Activated CD4-positive, alpha-beta T cell treated with anti-CD3 and anti-CD28 coated beads, Interleukin-2, amount 10 ng/mL, durations not matched to agents 7 days and 5 days (primary cell): ENCODE data around the gene CDS2. TPM values are rescaled to one million over a fixed set of nuclear protein-coding genes. Genes with fewer than 3 reads are reported as not detected.

Experiments
- CTCF ChIA-PET: fragments of 350-600 bp; sonication (Branson Sonifier 250); formaldehyde crosslinking; loops from one replicate; lab custom pipeline; 2021; ENCODE audit warnings: antibody characterized with exemption; lab: Charles Lee
- POLR2A ChIA-PET: fragments of 350-600 bp; sonication (Branson Sonifier 250); formaldehyde crosslinking; loops from one replicate; lab custom pipeline; 2021; ENCODE audit warnings: antibody characterized with exemption; lab: Charles Lee
- DNase-seq: peaks from one replicate; pipeline ENCODE4 v3.0.0-alpha.2; 2020
- H3K27ac Mint-ChIP-seq: one replicate; pipeline ENCODE4 v1.8.0; 2021; ENCODE audit warnings: mild to moderate bottlenecking, moderate library complexity, mixed read lengths
- H3K27me3 Mint-ChIP-seq: one replicate; pipeline ENCODE4 v1.8.0; 2021; ENCODE audit warnings: mixed read lengths
- H3K36me3 Mint-ChIP-seq: one replicate; pipeline ENCODE4 v1.8.0; 2021; ENCODE audit warnings: low read depth, mixed read lengths
- H3K4me1 Mint-ChIP-seq: one replicate; pipeline ENCODE4 v1.8.0; 2021; ENCODE audit warnings: mixed read lengths
- H3K4me3 Mint-ChIP-seq: one replicate; pipeline ENCODE4 v1.8.0; 2021; ENCODE audit warnings: mild to moderate bottlenecking, moderate library complexity, mixed read lengths
- H3K9me3 Mint-ChIP-seq: one replicate; pipeline ENCODE4 v1.8.0; 2021; ENCODE audit warnings: mixed read lengths
- total RNA-seq, 2 experiments: library from RNA; stranded (reverse); gene quantifications; one replicate each; pipeline ENCODE4 v1.2.3, GENCODE V29; 2021

Gene CDS2
- total RNA-seq, 2 experiments from 2014 or later: 54.5 to 58.4 TPM

DNA sequence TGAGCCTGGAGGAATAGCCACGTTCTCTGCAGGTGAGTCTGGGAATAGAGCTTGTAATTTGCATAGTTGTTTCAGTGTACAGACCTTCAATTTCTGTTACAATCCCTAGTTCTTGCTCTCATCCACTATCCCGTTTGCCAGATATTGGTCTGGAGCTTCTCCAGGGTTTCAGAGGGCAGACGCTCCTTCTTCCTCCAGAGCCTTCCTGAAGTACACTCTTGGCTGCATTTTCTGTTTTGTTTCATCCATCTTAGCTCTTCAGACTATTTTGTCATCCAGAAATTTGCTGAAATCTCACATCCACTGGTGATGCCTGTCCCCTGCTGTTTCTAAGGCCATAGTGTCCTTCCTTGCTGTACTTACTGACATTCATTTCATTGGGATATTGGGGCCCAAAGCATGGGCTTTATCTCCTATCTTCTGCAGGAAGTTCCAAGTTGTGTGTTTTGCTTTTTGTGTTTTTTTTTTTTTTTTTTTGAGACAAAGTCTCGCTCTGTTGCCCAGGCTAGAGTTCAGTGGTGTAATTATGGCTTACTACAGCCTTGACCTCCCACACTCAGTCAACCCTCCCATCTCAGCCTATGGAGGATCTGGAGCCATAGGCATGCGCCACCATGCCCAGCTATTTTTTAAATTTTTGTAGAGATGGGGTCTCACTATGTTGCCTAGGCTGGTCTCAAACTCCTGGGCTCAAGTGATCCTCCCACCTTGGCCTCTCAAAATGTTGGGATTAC is 18.7 kb downstream of the CDS2 start:
- ChIA-PET CTCF (interaction anchor here (0.5 to 1.1 kb wide), 2 partner anchors 43 to 157 kb away, joined by 3 read pairs; no protein-coding TSS in a partner anchor), POLR2A (no interaction called here)
- Mint-ChIP-seq H3K4me3 (no peak overlapping the region), H3K27ac (no peak overlapping the region), H3K36me3 (peaks cover 7% of the 10 kb centered on the region), H3K27me3 (no peaks in the 10 kb centered on the region), H3K4me1 (peaks cover 33% of the 10 kb centered on the region), H3K9me3 (no peaks in the 10 kb centered on the region)
- no peak for DNase-seq

- DNase-seq: no peak
- CTCF ChIA-PET: interaction anchor here (1.1 to 2.0 kb wide), 3 partner anchors 20 to 42 kb away, joined by 3 to 8 read pairs (median 3); partner anchors contain the start of gene CDS2
- Mint-ChIP-seq H3K27ac (no peak overlapping the region), H3K4me3 (no peak overlapping the region), H3K27me3 (no peaks in the 10 kb centered on the region), H3K4me1 (peaks cover 34% of the 10 kb centered on the region), H3K36me3 (peaks cover 10% of the 10 kb centered on the region), H3K9me3 (no peaks in the 10 kb centered on the region)
- POLR2A ChIA-PET: no interaction called here
Observed at GRCh38 chr20:5146099-5146668, 19.4 kb downstream of the CDS2 start.

GRCh38 chr20:5146871-5147592 is 20.2 kb downstream of the CDS2 start:
- Mint-ChIP-seq H3K36me3 (peaks cover 11% of the 10 kb centered on the region), H3K4me3 (no peak overlapping the region), H3K9me3 (no peaks in the 10 kb centered on the region), H3K27ac (no peak overlapping the region), H3K4me1 (peaks cover 32% of the 10 kb centered on the region), H3K27me3 (no peaks in the 10 kb centered on the region)
- ChIA-PET POLR2A (no interaction called here), CTCF (interaction anchor here (0.5 to 2.0 kb wide), 5 partner anchors 9 to 122 kb away, joined by 3 to 8 read pairs (median 5); partner anchors contain the start of gene CDS2)
- no peak for DNase-seq

- Mint-ChIP-seq H3K27ac (no peak overlapping the region), H3K36me3 (peaks cover 14% of the 10 kb centered on the region), H3K4me1 (peaks cover 48% of the 10 kb centered on the region), H3K4me3 (no peak overlapping the region), H3K9me3 (no peaks in the 10 kb centered on the region), H3K27me3 (no peaks in the 10 kb centered on the region)
- POLR2A ChIA-PET: no interaction called here
- CTCF ChIA-PET: interaction anchor here (1.6 to 1.7 kb wide), 2 partner anchors 8 to 18 kb away, joined by 4 to 6 read pairs; no protein-coding TSS in a partner anchor
- DNase-seq: no peak
Observed at GRCh38 chr20:5148581-5148980, 21.8 kb downstream of the CDS2 start.

GRCh38 chr20:5149892-5150225 is 23.1 kb downstream of the CDS2 start:
- DNase-seq: no peak
- H3K36me3 Mint-ChIP-seq: peaks cover 16% of the 10 kb centered on the region
- CTCF ChIA-PET: no interaction called here
- H3K4me3 Mint-ChIP-seq: no peak overlapping the region
- no peak overlapping the region for H3K27ac Mint-ChIP-seq
- peaks cover 50% of the 10 kb centered on the region for H3K4me1 Mint-ChIP-seq
- no peaks in the 10 kb centered on the region for H3K27me3 Mint-ChIP-seq
- no peaks in the 10 kb centered on the region for H3K9me3 Mint-ChIP-seq
- POLR2A ChIA-PET: no interaction called here

- no peak for DNase-seq
- H3K9me3 Mint-ChIP-seq: no peaks in the 10 kb centered on the region
- peaks cover 47% of the 10 kb centered on the region for H3K4me1 Mint-ChIP-seq
- no peak overlapping the region for H3K4me3 Mint-ChIP-seq
- peaks cover 15% of the 10 kb centered on the region for H3K36me3 Mint-ChIP-seq
- POLR2A ChIA-PET: no interaction called here
- no peak overlapping the region for H3K27ac Mint-ChIP-seq
- no peaks in the 10 kb centered on the region for H3K27me3 Mint-ChIP-seq
- CTCF ChIA-PET: no interaction called here
Observed at GRCh38 chr20:5150226-5151076, 23.6 kb downstream of the CDS2 start.

DNA sequence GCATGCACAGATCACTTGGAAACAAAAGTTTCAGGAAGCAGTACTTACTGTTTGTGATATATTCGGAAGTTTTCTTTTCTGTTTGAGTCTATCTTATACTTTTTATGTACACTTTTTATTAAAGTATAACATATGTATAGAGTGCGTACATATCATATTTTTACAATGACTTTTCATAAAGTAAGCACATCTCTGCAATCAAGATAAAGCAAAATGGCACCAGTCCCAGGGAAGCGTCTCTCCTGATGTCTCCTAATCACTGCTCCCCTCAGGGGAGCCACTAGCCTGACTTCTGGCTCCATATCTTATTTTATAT is 26.3 kb downstream of the CDS2 start:
- ChIA-PET CTCF (no interaction called here), POLR2A (no interaction called here)
- no peak overlapping the region for H3K4me3 Mint-ChIP-seq
- DNase-seq: no peak
- peaks cover 16% of the 10 kb centered on the region for H3K36me3 Mint-ChIP-seq
- no peak overlapping the region for H3K27ac Mint-ChIP-seq
- H3K4me1 Mint-ChIP-seq: peaks cover 43% of the 10 kb centered on the region
- no peaks in the 10 kb centered on the region for H3K9me3 Mint-ChIP-seq
- no peaks in the 10 kb centered on the region for H3K27me3 Mint-ChIP-seq

GRCh38 chr20:5153612-5154542 is 27.1 kb downstream of the CDS2 start:
- Mint-ChIP-seq H3K4me1 (peaks cover 42% of the 10 kb centered on the region), H3K27ac (no peak overlapping the region), H3K4me3 (no peak overlapping the region), H3K36me3 (peaks cover 18% of the 10 kb centered on the region), H3K27me3 (no peaks in the 10 kb centered on the region), H3K9me3 (no peaks in the 10 kb centered on the region)
- ChIA-PET POLR2A (no interaction called here), CTCF (no interaction called here)
- DNase-seq: no peak

DNA sequence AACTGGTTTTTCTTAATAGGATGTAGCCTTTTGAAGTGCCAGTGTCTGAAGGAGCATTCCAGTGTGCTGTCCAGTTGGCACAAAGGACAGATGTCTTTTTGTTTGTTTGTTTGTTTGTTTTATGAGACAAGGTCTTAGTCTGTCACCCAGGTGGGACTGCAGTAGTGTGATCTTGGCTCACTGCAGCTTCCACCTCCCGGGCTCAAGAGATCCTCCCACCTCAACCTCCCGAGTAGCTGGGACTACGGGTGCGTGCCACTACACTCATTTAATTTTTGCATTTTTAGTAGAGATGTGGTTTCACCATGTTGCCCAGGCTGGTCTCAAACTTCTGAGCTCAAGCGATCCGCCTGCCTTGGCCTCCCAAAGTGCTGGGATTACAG is 27.7 kb downstream of the CDS2 start:
- Mint-ChIP-seq H3K4me3 (no peak overlapping the region), H3K4me1 (peaks cover 42% of the 10 kb centered on the region), H3K36me3 (peaks cover 18% of the 10 kb centered on the region), H3K27ac (no peak overlapping the region), H3K27me3 (no peaks in the 10 kb centered on the region), H3K9me3 (no peaks in the 10 kb centered on the region)
- ChIA-PET CTCF (no interaction called here), POLR2A (no interaction called here)
- DNase-seq: no peak

DNA sequence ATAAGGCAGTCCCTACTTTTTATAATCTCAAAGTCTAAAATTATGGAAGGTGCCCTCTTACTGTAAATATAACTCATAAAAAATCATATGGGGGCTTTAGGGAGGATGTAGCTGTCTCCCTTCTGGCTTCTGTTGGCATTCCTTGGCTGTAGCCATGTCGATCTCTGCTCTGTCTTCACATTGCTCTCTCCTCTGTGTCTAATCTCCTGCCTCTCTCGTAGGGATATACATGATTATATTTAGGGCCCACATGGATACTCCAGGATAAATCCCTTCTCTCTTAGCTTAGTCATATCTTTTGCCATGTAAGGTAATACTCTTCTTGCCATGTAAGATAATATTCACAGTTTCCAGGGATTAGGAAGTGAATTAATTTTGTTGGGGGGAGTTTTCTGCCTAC is 28.6 kb downstream of the CDS2 start:
- H3K4me1 Mint-ChIP-seq: peaks cover 42% of the 10 kb centered on the region

GRCh38 chr20:5156675-5157448 is 30.1 kb downstream of the CDS2 start:
- Mint-ChIP-seq H3K27me3 (no peaks in the 10 kb centered on the region), H3K36me3 (peaks cover 15% of the 10 kb centered on the region), H3K9me3 (no peaks in the 10 kb centered on the region), H3K4me1 (peaks cover 43% of the 10 kb centered on the region), H3K27ac (no peak overlapping the region), H3K4me3 (no peak overlapping the region)
- DNase-seq: no peak
- ChIA-PET CTCF (interaction anchor here (1.3 kb wide), 1 partner anchor 9 kb away, joined by 4 read pairs; no protein-coding TSS in a partner anchor), POLR2A (no interaction called here)

More for the DNA sequence above, 28.6 kb downstream of the CDS2 start:
- H3K27ac Mint-ChIP-seq: no peak overlapping the region
- H3K27me3 Mint-ChIP-seq: no peaks in the 10 kb centered on the region
- DNase-seq: no peak
- ChIA-PET POLR2A (interaction anchor here (0.6 kb wide), 1 partner anchor 809 kb away, joined by 5 read pairs; no protein-coding TSS in a partner anchor), CTCF (no interaction called here)
- H3K9me3 Mint-ChIP-seq: no peaks in the 10 kb centered on the region
- no peak overlapping the region for H3K4me3 Mint-ChIP-seq
- peaks cover 18% of the 10 kb centered on the region for H3K36me3 Mint-ChIP-seq
